ENCODE results near the gene RXRA.

Gene RXRA

DNA sequence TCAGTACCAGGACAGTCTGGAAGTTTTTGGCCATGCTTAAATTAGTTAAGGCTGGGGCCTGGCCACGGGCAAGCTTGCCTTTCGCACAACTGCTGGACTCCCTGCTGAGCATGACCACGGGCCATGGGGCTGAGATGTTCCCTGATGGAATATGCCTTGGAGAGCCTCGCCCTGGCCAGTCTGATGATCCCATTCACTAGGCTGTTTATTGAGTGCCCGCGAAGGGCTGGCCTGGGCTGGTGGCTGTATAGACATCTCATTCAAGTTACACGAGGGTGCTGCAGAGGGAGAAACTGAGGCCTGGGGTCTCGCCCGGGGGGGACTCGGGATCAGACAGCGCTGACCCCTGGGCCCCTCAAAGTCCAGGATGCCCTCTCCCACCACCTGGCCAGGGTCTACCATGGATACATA, 7.8 kb upstream of the RXRA start:
- Histone ChIP-seq H2BK120ac (ENCODE audit: insufficient read depth, low read length, poor library complexity) (no peak overlapping the region), H4K91ac (ENCODE audit: low read depth, low read length) (no peak overlapping the region), H2BK5ac (ENCODE audit: low read depth, low read length, poor library complexity) (no peak overlapping the region), H2AFZ (ENCODE audit: insufficient read depth, low read length, poor library complexity) (no peak overlapping the region), H4K12ac (ENCODE audit: low read depth, low read length) (no peak overlapping the region), H3K18ac (ENCODE audit: low read length) (no peak overlapping the region), H3K27ac (ENCODE audit: low read depth, low read length) (no peak overlapping the region), H3K79me2 (ENCODE audit: control insufficient read depth, insufficient read depth, low read length, poor library complexity) (no peaks in the 10 kb centered on the region), H3K9ac (ENCODE audit: low read length) (no peak overlapping the region), H3K9me3 (ENCODE audit: insufficient read depth, low read depth, low read length) (no peaks in the 10 kb centered on the region), H3K4me1 (ENCODE audit: control insufficient read depth in 1 of 2, insufficient read depth in 2 of 2, low read length in 2 of 2) (peaks cover 8 to 27% of the 10 kb centered on the region in 2 experiments), H3K4ac (ENCODE audit: low read depth, low read length) (no peak overlapping the region), H2BK12ac (ENCODE audit: low read length) (no peak overlapping the region), H3K4me3 (ENCODE audit: low read depth, low read length) (no peak overlapping the region), H2AK5ac (ENCODE audit: low read length) (no peak overlapping the region), H3K4me2 (ENCODE audit: low read length) (no peak overlapping the region), H4K8ac (ENCODE audit: low read depth, low read length) (no peak overlapping the region), H3K23ac (ENCODE audit: low read length) (no peak overlapping the region), H3K14ac (ENCODE audit: low read length) (no peak overlapping the region), H3K27me3 (ENCODE audit: insufficient read depth, low read length) (no peaks in the 10 kb centered on the region), H3K79me1 (ENCODE audit: low read length) (peaks cover 2% of the 10 kb centered on the region), H3K36me3 (ENCODE audit: control insufficient read depth in 1 of 2, insufficient read depth in 2 of 2, low read length in 2 of 2) (no peaks in the 10 kb centered on the region)
- DNase-seq: no peak
- WGBS (ENCODE audit: extremely low coverage, insufficient coverage, insufficient read length): no CpG with 5 or more reads among the region's 11 CpGs

DNA sequence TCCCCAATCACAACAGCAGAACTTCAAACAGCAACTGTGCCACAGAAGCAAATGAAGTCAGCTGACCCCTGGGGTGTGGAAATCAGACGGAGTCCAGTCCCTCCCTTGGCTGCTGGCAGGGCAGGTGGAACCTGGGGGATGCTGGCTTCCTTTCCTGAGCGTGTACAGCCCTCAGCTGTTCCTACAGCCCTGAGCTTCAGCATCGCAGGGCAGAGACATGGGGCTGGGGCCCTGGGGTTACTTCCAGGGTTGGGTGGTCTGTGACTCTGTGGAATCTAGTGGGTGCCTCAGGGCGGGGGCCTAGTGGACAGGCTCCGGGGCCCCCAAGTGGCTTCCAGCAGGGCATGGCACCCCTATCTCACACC, 7.3 kb upstream of the RXRA start:
- WGBS (ENCODE audit: extremely low coverage, insufficient coverage, insufficient read length): no CpG with 5 or more reads among the region's 5 CpGs
- H3K4ac ChIP-seq (ENCODE audit: low read depth, low read length): no peak overlapping the region
- no peak overlapping the region for H3K23ac ChIP-seq (ENCODE audit: low read length)
- no peak overlapping the region for H4K12ac ChIP-seq (ENCODE audit: low read depth, low read length)
- no peak overlapping the region for H3K9ac ChIP-seq (ENCODE audit: low read length)
- no peak overlapping the region for H3K27ac ChIP-seq (ENCODE audit: low read depth, low read length)
- H2BK5ac ChIP-seq (ENCODE audit: low read depth, low read length, poor library complexity): no peak overlapping the region
- no peak overlapping the region for H4K8ac ChIP-seq (ENCODE audit: low read depth, low read length)
- no peak overlapping the region for H2AK5ac ChIP-seq (ENCODE audit: low read length)
- no peaks in the 10 kb centered on the region for H3K27me3 ChIP-seq (ENCODE audit: insufficient read depth, low read length)
- H3K79me2 ChIP-seq (ENCODE audit: control insufficient read depth, insufficient read depth, low read length, poor library complexity): no peaks in the 10 kb centered on the region
- H3K4me2 ChIP-seq (ENCODE audit: low read length): no peak overlapping the region
- no peaks in the 10 kb centered on the region for H3K9me3 ChIP-seq (ENCODE audit: insufficient read depth, low read depth, low read length)
- H3K4me1 ChIP-seq (ENCODE audit: control insufficient read depth in 1 of 2, insufficient read depth in 2 of 2, low read length in 2 of 2): peaks cover 8 to 30% of the 10 kb centered on the region in 2 experiments
- no peak overlapping the region for H2AFZ ChIP-seq (ENCODE audit: insufficient read depth, low read length, poor library complexity)
- H4K91ac ChIP-seq (ENCODE audit: low read depth, low read length): no peak overlapping the region
- peak in 1 of 2 donors; percentile 14 for DNase-seq
- no peak overlapping the region for H3K4me3 ChIP-seq (ENCODE audit: low read depth, low read length)
- no peak overlapping the region for H3K14ac ChIP-seq (ENCODE audit: low read length)
- no peaks in the 10 kb centered on the region for H3K36me3 ChIP-seq (ENCODE audit: control insufficient read depth in 1 of 2, insufficient read depth in 2 of 2, low read length in 2 of 2)
- peaks cover 2% of the 10 kb centered on the region for H3K79me1 ChIP-seq (ENCODE audit: low read length)
- H2BK12ac ChIP-seq (ENCODE audit: low read length): no peak overlapping the region
- H3K18ac ChIP-seq (ENCODE audit: low read length): no peak overlapping the region
- H2BK120ac ChIP-seq (ENCODE audit: insufficient read depth, low read length, poor library complexity): peak overlapping the region; percentile 9

DNA sequence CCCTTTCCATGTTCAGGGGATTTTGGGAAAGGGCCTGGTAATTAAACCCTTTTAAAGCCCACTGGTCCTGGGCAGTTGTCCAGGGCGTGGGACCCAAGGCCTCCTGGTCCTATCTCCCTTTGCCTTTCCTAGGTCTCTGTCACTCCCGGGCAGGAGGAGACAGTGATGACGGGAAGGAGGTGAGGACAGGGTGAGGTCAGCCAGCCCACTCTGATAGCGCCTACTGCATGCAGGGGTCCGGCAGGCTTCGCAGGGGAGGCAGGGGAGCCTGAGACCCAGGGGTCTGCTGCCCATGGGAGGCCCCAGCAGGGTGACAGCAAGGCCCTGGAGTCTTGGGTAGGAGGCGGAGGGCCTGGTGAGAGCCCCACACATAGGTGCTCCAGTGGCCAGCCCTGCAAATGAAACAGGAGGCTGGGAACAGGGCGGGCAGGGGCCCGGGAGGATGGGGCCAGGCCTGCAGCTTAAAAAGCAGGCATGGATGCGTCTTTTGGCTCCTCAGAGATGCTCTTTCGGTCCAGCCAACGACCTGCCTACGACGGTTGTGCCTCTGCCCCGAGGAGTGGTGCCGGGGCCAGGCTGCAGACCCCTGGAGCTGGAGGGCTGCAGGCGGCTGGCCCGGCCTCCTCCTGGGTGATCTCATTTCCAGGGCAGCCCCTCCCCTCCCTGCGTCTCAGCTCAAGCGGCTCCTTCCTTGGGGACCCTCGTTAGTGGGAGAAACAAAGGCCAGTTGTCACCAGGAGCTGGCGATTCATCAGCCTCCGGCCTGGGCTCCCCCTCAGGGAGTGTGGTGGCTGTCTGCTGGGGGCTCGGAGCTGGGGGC, 6.7 kb upstream of the RXRA start:
- DNase-seq: no peak
- Histone ChIP-seq H2BK120ac (ENCODE audit: insufficient read depth, low read length, poor library complexity) (peak overlapping the region; percentile 9), H3K9ac (ENCODE audit: low read length) (no peak overlapping the region), H3K79me1 (ENCODE audit: low read length) (peaks cover 4% of the 10 kb centered on the region), H3K9me3 (ENCODE audit: insufficient read depth, low read depth, low read length) (no peaks in the 10 kb centered on the region), H3K27me3 (ENCODE audit: insufficient read depth, low read length) (no peaks in the 10 kb centered on the region), H2BK5ac (ENCODE audit: low read depth, low read length, poor library complexity) (no peak overlapping the region), H3K36me3 (ENCODE audit: control insufficient read depth in 1 of 2, insufficient read depth in 2 of 2, low read length in 2 of 2) (no peaks in the 10 kb centered on the region), H3K23ac (ENCODE audit: low read length) (no peak overlapping the region), H2AFZ (ENCODE audit: insufficient read depth, low read length, poor library complexity) (peak overlapping the region; percentile 33), H3K14ac (ENCODE audit: low read length) (peak overlapping the region; percentile 37), H3K4me2 (ENCODE audit: low read length) (no peak overlapping the region), H3K27ac (ENCODE audit: low read depth, low read length) (no peak overlapping the region), H3K18ac (ENCODE audit: low read length) (peak overlapping the region; percentile 20), H2AK5ac (ENCODE audit: low read length) (peak overlapping the region; percentile 29), H4K91ac (ENCODE audit: low read depth, low read length) (no peak overlapping the region), H3K4ac (ENCODE audit: low read depth, low read length) (no peak overlapping the region), H3K79me2 (ENCODE audit: control insufficient read depth, insufficient read depth, low read length, poor library complexity) (no peaks in the 10 kb centered on the region), H4K8ac (ENCODE audit: low read depth, low read length) (no peak overlapping the region), H3K4me3 (ENCODE audit: low read depth, low read length) (no peak overlapping the region), H4K12ac (ENCODE audit: low read depth, low read length) (no peak overlapping the region), H3K4me1 (ENCODE audit: control insufficient read depth in 1 of 2, insufficient read depth in 2 of 2, low read length in 2 of 2) (peaks cover 10 to 36% of the 10 kb centered on the region in 2 experiments), H2BK12ac (ENCODE audit: low read length) (no peak overlapping the region)
- WGBS (ENCODE audit: extremely low coverage, insufficient coverage, insufficient read length): no CpG with 5 or more reads among the region's 24 CpGs

DNA sequence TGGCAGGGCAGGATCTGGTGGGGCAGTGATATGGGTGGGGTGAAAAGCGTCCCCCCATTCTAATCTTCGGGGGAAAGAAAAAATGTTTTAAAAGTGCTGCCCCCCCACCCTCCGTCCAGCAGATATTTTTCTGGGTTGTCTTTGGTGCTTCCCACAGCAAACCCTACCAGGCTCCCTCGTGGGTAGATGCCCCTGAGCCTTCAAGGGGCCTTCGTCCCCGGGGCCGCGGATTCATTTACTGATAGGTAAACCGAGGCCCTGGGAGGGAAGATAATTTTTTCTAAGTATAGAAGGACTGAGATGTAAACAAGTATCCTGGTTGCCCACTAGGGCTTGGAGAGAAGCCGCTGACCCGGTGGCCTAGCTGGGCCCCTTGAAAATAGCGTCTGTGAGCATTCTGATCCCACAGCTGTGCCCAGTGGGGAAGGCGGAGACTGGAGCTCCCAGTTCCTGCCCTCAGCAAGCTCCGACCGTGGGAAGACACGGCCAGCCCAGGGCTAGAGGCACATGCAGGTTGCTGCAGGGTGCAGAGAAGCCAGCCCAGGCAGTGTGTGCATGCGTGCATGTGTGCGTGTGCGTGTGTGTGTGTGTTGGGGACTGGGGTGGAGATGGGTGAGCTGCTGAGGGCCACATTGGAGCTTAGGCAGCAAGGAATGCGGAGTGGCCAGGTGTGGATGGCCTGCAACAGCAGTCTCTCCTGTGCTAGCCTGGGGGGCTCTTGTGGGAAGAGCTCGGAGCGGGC, 6.0 kb upstream of the RXRA start:
- Histone ChIP-seq H3K9ac (ENCODE audit: low read length) (no peak overlapping the region), H2AK5ac (ENCODE audit: low read length) (no peak overlapping the region), H3K27ac (ENCODE audit: low read depth, low read length) (no peak overlapping the region), H3K79me2 (ENCODE audit: control insufficient read depth, insufficient read depth, low read length, poor library complexity) (no peaks in the 10 kb centered on the region), H4K12ac (ENCODE audit: low read depth, low read length) (no peak overlapping the region), H3K4ac (ENCODE audit: low read depth, low read length) (no peak overlapping the region), H3K9me3 (ENCODE audit: insufficient read depth, low read depth, low read length) (no peaks in the 10 kb centered on the region), H4K91ac (ENCODE audit: low read depth, low read length) (no peak overlapping the region), H2BK5ac (ENCODE audit: low read depth, low read length, poor library complexity) (no peak overlapping the region), H2BK120ac (ENCODE audit: insufficient read depth, low read length, poor library complexity) (no peak overlapping the region), H4K8ac (ENCODE audit: low read depth, low read length) (no peak overlapping the region), H3K14ac (ENCODE audit: low read length) (no peak overlapping the region), H3K4me3 (ENCODE audit: low read depth, low read length) (peak overlapping the region; percentile 6), H2BK12ac (ENCODE audit: low read length) (no peak overlapping the region), H3K27me3 (ENCODE audit: insufficient read depth, low read length) (no peaks in the 10 kb centered on the region), H3K4me2 (ENCODE audit: low read length) (no peak overlapping the region), H3K18ac (ENCODE audit: low read length) (no peak overlapping the region), H3K4me1 (ENCODE audit: control insufficient read depth in 1 of 2, insufficient read depth in 2 of 2, low read length in 2 of 2) (peaks cover 17 to 42% of the 10 kb centered on the region in 2 experiments), H3K79me1 (ENCODE audit: low read length) (peaks cover 10% of the 10 kb centered on the region), H2AFZ (ENCODE audit: insufficient read depth, low read length, poor library complexity) (no peak overlapping the region), H3K23ac (ENCODE audit: low read length) (no peak overlapping the region), H3K36me3 (ENCODE audit: control insufficient read depth in 1 of 2, insufficient read depth in 2 of 2, low read length in 2 of 2) (no peaks in the 10 kb centered on the region)
- WGBS (ENCODE audit: extremely low coverage, insufficient coverage, insufficient read length): no CpG with 5 or more reads among the region's 22 CpGs
- DNase-seq: peak; percentile 32 to 48

All from trophoblast cell (in vitro differentiated cells and primary cell).